ENCODE results near the gene POLR2C. TPM values are rescaled to one million over a fixed set of nuclear protein-coding genes. Genes with fewer than 3 reads are reported as not detected.

The POLR2C gene
- total and polyA plus RNA-seq, 2 of the 13 experiments (the other 11 are each of a cell fraction or from before 2014, with no cell fraction given): 104 to 216 TPM

DNA sequence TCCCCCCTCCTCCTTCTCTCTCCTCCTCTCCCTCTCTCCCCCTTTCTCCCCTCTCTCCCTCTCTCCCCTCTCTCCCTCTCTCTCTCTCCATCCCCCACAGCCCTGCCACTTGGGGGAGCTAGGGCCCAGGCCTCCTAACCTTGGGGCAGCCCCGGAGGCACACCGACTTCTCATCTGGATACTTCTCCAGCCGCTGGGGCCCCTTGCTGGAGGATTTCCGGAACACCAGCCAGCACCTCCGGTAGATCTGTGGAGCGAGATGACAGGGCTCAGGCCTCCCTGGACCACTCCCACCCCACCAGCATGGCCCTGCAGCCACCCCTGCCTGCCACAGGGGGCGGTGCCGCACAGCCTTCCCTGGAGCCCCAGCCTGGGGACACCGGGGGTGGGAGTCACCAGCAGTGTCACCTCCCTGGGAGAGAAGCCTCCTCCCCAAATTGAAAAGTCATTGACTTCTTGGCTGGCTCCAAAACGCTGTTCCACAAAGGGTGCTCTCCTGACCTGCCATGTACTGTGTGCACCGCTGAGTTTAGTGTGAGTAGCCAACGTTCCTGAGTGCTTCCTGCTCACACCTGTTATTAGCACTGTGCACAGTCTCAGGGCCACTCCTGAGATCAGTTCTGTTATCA is 13.3 kb downstream of the POLR2C start (continued):
- TF ChIP-seq, protein P1, sequence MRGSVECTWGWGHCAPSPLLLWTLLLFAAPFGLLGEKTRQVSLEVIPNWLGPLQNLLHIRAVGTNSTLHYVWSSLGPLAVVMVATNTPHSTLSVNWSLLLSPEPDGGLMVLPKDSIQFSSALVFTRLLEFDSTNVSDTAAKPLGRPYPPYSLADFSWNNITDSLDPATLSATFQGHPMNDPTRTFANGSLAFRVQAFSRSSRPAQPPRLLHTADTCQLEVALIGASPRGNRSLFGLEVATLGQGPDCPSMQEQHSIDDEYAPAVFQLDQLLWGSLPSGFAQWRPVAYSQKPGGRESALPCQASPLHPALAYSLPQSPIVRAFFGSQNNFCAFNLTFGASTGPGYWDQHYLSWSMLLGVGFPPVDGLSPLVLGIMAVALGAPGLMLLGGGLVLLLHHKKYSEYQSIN (CRISPR knock-in tag; IDR thresholded peaks at IDR 0.05; ENCODE audit: borderline replicate concordance): no peak
- TF ChIP-seq MXI1 (IDR thresholded peaks at IDR 0.05; ENCODE audit: borderline replicate concordance, low read depth, low read length) (peak; percentile 69; the same call in 1 of the 3 replicates), ZNF724P (CRISPR knock-in tag; IDR thresholded peaks at IDR 0.05; ENCODE audit: borderline replicate concordance) (no peak), JARID2 (CRISPR knock-in tag; IDR thresholded peaks at IDR 0.05; ENCODE audit: insufficient replicate concordance) (no peak), KAT7 (CRISPR knock-in tag; IDR thresholded peaks at IDR 0.05; ENCODE audit: borderline replicate concordance) (no peak), HOXA3 (CRISPR knock-in tag; IDR thresholded peaks at IDR 0.05) (no peak), STAG1 (CRISPR knock-in tag; IDR thresholded peaks at IDR 0.05) (peak; percentile 76), TRIM24 (CRISPR knock-in tag; IDR thresholded peaks at IDR 0.05) (no peak), ZBTB21 (CRISPR knock-in tag; IDR thresholded peaks at IDR 0.05) (no peak), ZNF839 (CRISPR knock-in tag; IDR thresholded peaks at IDR 0.05; ENCODE audit: borderline replicate concordance) (peak; percentile 14; the same call in 1 of the 2 replicates), ZNF788 (CRISPR knock-in tag; IDR thresholded peaks at IDR 0.05; ENCODE audit: borderline replicate concordance) (peak; percentile 33; the same call in 1 of the 2 replicates), ZNF781 (CRISPR knock-in tag; IDR thresholded peaks at IDR 0.05; ENCODE audit: borderline replicate concordance, not compliant biosample characterization) (peak; percentile 19)
- TF ChIP-seq, protein P2, sequence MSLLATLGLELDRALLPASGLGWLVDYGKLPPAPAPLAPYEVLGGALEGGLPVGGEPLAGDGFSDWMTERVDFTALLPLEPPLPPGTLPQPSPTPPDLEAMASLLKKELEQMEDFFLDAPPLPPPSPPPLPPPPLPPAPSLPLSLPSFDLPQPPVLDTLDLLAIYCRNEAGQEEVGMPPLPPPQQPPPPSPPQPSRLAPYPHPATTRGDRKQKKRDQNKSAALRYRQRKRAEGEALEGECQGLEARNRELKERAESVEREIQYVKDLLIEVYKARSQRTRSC (CRISPR knock-in tag; IDR thresholded peaks at IDR 0.05; ENCODE audit: low read depth): no peak
- TF ChIP-seq, protein P3, sequence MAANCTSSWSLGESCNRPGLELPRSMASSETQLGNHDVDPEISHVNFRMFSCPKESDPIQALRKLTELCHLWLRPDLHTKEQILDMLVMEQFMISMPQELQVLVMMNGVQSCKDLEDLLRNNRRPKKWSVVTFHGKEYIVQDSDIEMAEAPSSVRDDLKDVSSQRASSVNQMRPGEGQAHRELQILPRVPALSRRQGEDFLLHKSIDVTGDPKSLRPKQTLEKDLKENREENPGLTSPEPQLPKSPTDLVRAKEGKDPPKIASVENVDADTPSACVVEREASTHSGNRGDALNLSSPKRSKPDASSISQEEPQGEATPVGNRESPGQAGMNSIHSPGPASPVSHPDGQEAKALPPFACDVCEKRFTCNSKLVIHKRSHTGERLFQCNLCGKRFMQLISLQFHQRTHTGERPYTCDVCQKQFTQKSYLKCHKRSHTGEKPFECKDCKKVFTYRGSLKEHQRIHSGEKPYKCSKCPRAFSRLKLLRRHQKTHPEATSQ (CRISPR knock-in tag; IDR thresholded peaks at IDR 0.05; ENCODE audit: borderline replicate concordance): no peak
- TF ChIP-seq, protein P4, sequence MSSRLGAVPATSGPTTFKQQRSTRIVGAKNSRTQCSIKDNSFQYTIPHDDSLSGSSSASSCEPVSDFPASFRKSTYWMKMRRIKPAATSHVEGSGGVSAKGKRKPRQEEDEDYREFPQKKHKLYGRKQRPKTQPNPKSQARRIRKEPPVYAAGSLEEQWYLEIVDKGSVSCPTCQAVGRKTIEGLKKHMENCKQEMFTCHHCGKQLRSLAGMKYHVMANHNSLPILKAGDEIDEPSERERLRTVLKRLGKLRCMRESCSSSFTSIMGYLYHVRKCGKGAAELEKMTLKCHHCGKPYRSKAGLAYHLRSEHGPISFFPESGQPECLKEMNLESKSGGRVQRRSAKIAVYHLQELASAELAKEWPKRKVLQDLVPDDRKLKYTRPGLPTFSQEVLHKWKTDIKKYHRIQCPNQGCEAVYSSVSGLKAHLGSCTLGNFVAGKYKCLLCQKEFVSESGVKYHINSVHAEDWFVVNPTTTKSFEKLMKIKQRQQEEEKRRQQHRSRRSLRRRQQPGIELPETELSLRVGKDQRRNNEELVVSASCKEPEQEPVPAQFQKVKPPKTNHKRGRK (CRISPR knock-in tag; IDR thresholded peaks at IDR 0.05): no peak
- TF ChIP-seq, protein P5, sequence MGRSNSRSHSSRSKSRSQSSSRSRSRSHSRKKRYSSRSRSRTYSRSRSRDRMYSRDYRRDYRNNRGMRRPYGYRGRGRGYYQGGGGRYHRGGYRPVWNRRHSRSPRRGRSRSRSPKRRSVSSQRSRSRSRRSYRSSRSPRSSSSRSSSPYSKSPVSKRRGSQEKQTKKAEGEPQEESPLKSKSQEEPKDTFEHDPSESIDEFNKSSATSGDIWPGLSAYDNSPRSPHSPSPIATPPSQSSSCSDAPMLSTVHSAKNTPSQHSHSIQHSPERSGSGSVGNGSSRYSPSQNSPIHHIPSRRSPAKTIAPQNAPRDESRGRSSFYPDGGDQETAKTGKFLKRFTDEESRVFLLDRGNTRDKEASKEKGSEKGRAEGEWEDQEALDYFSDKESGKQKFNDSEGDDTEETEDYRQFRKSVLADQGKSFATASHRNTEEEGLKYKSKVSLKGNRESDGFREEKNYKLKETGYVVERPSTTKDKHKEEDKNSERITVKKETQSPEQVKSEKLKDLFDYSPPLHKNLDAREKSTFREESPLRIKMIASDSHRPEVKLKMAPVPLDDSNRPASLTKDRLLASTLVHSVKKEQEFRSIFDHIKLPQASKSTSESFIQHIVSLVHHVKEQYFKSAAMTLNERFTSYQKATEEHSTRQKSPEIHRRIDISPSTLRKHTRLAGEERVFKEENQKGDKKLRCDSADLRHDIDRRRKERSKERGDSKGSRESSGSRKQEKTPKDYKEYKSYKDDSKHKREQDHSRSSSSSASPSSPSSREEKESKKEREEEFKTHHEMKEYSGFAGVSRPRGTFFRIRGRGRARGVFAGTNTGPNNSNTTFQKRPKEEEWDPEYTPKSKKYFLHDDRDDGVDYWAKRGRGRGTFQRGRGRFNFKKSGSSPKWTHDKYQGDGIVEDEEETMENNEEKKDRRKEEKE (IDR thresholded peaks at IDR 0.05): no peak
- TF ChIP-seq, protein P6, sequence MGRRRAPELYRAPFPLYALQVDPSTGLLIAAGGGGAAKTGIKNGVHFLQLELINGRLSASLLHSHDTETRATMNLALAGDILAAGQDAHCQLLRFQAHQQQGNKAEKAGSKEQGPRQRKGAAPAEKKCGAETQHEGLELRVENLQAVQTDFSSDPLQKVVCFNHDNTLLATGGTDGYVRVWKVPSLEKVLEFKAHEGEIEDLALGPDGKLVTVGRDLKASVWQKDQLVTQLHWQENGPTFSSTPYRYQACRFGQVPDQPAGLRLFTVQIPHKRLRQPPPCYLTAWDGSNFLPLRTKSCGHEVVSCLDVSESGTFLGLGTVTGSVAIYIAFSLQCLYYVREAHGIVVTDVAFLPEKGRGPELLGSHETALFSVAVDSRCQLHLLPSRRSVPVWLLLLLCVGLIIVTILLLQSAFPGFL (CRISPR knock-in tag; IDR thresholded peaks at IDR 0.05): no peak
- TF ChIP-seq, protein P7, sequence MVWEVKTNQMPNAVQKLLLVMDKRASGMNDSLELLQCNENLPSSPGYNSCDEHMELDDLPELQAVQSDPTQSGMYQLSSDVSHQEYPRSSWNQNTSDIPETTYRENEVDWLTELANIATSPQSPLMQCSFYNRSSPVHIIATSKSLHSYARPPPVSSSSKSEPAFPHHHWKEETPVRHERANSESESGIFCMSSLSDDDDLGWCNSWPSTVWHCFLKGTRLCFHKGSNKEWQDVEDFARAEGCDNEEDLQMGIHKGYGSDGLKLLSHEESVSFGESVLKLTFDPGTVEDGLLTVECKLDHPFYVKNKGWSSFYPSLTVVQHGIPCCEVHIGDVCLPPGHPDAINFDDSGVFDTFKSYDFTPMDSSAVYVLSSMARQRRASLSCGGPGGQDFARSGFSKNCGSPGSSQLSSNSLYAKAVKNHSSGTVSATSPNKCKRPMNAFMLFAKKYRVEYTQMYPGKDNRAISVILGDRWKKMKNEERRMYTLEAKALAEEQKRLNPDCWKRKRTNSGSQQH (CRISPR knock-in tag; IDR thresholded peaks at IDR 0.05; ENCODE audit: low read depth): no peak
